ENCODE results near the gene TRABD.

TRABD gene

GRCh38 chr22:50247748-50248147 lies 62.0 kb downstream of the TRABD start:
- POLR2A ChIA-PET, result interaction anchor here (1.5 kb wide), 1 partner anchor 20 kb away, joined by 4 read pairs; no protein-coding TSS in a partner anchor
- CTCF ChIA-PET, result no interaction called here
- DNase-seq (ENCODE audit: extremely low spot score), result no peak
- TF ChIP-seq NFRKB (IDR thresholded peaks at IDR 0.05) (no peak), CTBP1 (IDR thresholded peaks at IDR 0.05; ENCODE audit: borderline replicate concordance) (no peak), FOXA1 (IDR thresholded peaks at IDR 0.05) (no peak), LEF1 (IDR thresholded peaks at IDR 0.05; ENCODE audit: borderline replicate concordance) (no peak)

GRCh38 chr22:50248196-50249081 lies 62.7 kb downstream of the TRABD start:
- ChIA-PET CTCF (no interaction called here), POLR2A (interaction anchor here (1.5 kb wide), 1 partner anchor 19 kb away, joined by 4 read pairs; no protein-coding TSS in a partner anchor)
- TF ChIP-seq FOXA1 (IDR thresholded peaks at IDR 0.05) (no peak), HDGF (IDR thresholded peaks at IDR 0.05; ENCODE audit: borderline replicate concordance) (no peak), ZNF384 (IDR thresholded peaks at IDR 0.05) (no peak), LEF1 (IDR thresholded peaks at IDR 0.05; ENCODE audit: borderline replicate concordance) (no peak), TARDBP (IDR thresholded peaks at IDR 0.05) (no peak), FOXM1 (IDR thresholded peaks at IDR 0.05; ENCODE audit: borderline replicate concordance) (no peak), CTBP1 (IDR thresholded peaks at IDR 0.05; ENCODE audit: borderline replicate concordance) (no peak), BHLHE40 (IDR thresholded peaks at IDR 0.05; ENCODE audit: borderline replicate concordance) (no peak), FOXK2 (IDR thresholded peaks at IDR 0.05) (no peak), NFRKB (IDR thresholded peaks at IDR 0.05) (no peak), L3MBTL2 (conservative IDR thresholded peaks at IDR 0.05) (no peak), ELF4 (IDR thresholded peaks at IDR 0.05) (no peak)
- no peak for DNase-seq (ENCODE audit: extremely low spot score)
